HepG2 (cell line): Measurements from ENCODE around the gene GNPAT. TPM values are rescaled to one million over a fixed set of nuclear protein-coding genes. Genes with fewer than 3 reads are reported as not detected.

Experiments used
- ATAC-seq: fragments of 200-7000 bp; cut with Tn5 transposase; 3 replicates; pipeline ENCODE4 v1.9.1; 2020; ENCODE audit warnings: mild to moderate bottlenecking, moderate library complexity
- BruUV-seq: library from RNA; stranded (reverse); fragments of 400-500 nt; replicated peaks from 2 replicates; lab custom pipeline; 2021; lab: Mats Ljungman, UMichigan
- CTCF ChIA-PET: fragments of 300-600 bp; formaldehyde crosslinking; extraction: SDS; loops from one replicate; lab custom pipeline; 2021; ENCODE audit warnings: low total read pairs, inconsistent platforms, low intra/inter-chr PET ratio; lab: Yijun Ruan, JAX
- POLR2A ChIA-PET: fragments of 350-600 bp; sonication (Branson Sonifier 250); formaldehyde crosslinking; loops from one replicate; lab custom pipeline; 2020; ENCODE audit warnings: antibody characterized with exemption, inconsistent platforms; lab: Yijun Ruan, JAX
- DNase-seq: peaks from one replicate; pipeline ENCODE4 v3.0.0-alpha.2; 2015; ENCODE audit warnings: low spot score
- FAIRE-seq: peaks from 3 replicates; lab custom pipeline; 2011; peaks lifted over from hg19 to GRCh38; lab: Jason Lieb, UNC
- H2AFZ ChIP-seq: one replicate; pipeline ENCODE4 v1.6.1; 2011; ENCODE audit warnings: low read length, inconsistent platforms
- H3K27ac ChIP-seq: fragments of 300-600 bp; 3 replicates; pipeline ENCODE4 v1.8.0; 2011; ENCODE audit warnings: mixed run types, mild to moderate bottlenecking, mixed read lengths, low read length, inconsistent platforms; ENCODE audit not compliant: insufficient read depth; ENCODE audit errors: extremely low read length
- H3K27me3 ChIP-seq, 2 experiments: fragments of 200-600 bp in 1 of 2; 2 replicates in 1 of 2; 3 replicates in 1 of 2; pipeline versions ENCODE4 v1.6.0 to v1.8.0; 2011; ENCODE audit warnings: low read length in 2 of 2, mild to moderate bottlenecking in 2 of 2, moderate library complexity in 2 of 2, inconsistent platforms in 1 of 2; ENCODE audit not compliant: insufficient read depth in 2 of 2, control insufficient read depth in 1 of 2
- H3K36me3 ChIP-seq, 2 experiments: fragments of 200-600 bp in 1 of 2; replicated peaks in 1 of 2; 2 replicates in 1 of 2; 3 replicates in 1 of 2; pipeline versions ENCODE4 v1.5.1 to v1.8.0; 2011; ENCODE audit warnings: low read length in 2 of 2, inconsistent platforms in 1 of 2; ENCODE audit not compliant: insufficient read depth in 2 of 2, control insufficient read depth in 1 of 2
- H3K4me1 ChIP-seq: 2 replicates; pipeline ENCODE4 v1.5.1; 2012; ENCODE audit warnings: low read length, inconsistent platforms; ENCODE audit not compliant: insufficient read depth
- H3K4me2 ChIP-seq: 2 replicates; pipeline ENCODE4 v1.6.0; 2011; ENCODE audit warnings: low read depth, low read length, inconsistent platforms
- H3K4me3 ChIP-seq, 3 experiments: fragments of 200-600 bp in 1 of 3; sonication (generic), shearing (Covaris generic) in 1 of 3; replicated peaks in 1 of 3; 2 replicates each; pipeline ENCODE4 v1.5.1; 2011 to 2016; ENCODE audit warnings: low read length in 3 of 3, inconsistent platforms in 2 of 3, low read depth in 2 of 3, mild to moderate bottlenecking in 2 of 3, control low read depth in 1 of 3, mixed read lengths in 1 of 3; ENCODE audit not compliant: insufficient read depth in 1 of 3
- H3K79me2 ChIP-seq: one replicate; pipeline ENCODE4 v1.6.1; 2011; ENCODE audit warnings: low read length, inconsistent platforms; ENCODE audit not compliant: insufficient read depth
- H3K9ac ChIP-seq: 2 replicates; pipeline ENCODE4 v1.6.0; 2011; ENCODE audit warnings: mild to moderate bottlenecking, low read depth, low read length, inconsistent platforms; ENCODE audit not compliant: insufficient read depth
- H3K9me3 ChIP-seq: 2 replicates; pipeline ENCODE4 v1.5.1; 2012; ENCODE audit warnings: mild to moderate bottlenecking, low read length
- H4K20me1 ChIP-seq: 2 replicates; pipeline ENCODE4 v1.6.0; 2011; ENCODE audit warnings: inconsistent platforms, mild to moderate bottlenecking, low read length, moderate library complexity; ENCODE audit not compliant: insufficient read depth
- GATAD2A ChIP-seq: IDR thresholded peaks from 2 replicates; pipeline ENCODE4 v1.6.1; 2016
- ZNF501 ChIP-seq: sonication (generic); formaldehyde crosslinking; IDR thresholded peaks from 2 replicates; pipeline ENCODE4 v1.5.1; 2020; ENCODE audit warnings: mild to moderate bottlenecking, moderate library complexity, missing genetic modification reagents
- WGBS: methylation state at CpG from one replicate; pipeline ENCODE4 v1.1.6; 2017; ENCODE audit warnings: low lambda C conversion rate; 5-methylcytosine and 5-hydroxymethylcytosine counted together
- in situ Hi-C: cut with HindIII; loops from 2 replicates; pipeline ENCODE4 v1.10.0; 2017; ENCODE audit warnings: low pct_unique_long_range_greater_than_20kb; ENCODE audit not compliant: extremely low pct_ligation_motif_present
- intact Hi-C: fragments of 100-400 bp; cut with micrococcal nuclease; formaldehyde crosslinking; loops from one replicate; pipeline ENCODE4 v1.10.0; 2022; ENCODE audit not compliant: unreplicated experiment
- polyA plus RNA-seq, 8 experiments: library from polyadenylated mRNA; depleted of rRNA in 3 of 8; stranded (reverse) in 7 of 8; unstranded in 1 of 8; fragments of >200 nt; fragmentation: Illumina TruSeq in 4 of 8; extraction: Trizol in 4 of 8; gene quantifications; 2 replicates each; pipeline versions ENCODE4 v1.2.1 to v1.2.3, GENCODE V29; 2011 to 2016; ENCODE audit warnings: low read depth in 4 of 8, missing spikeins in 1 of 8, mixed read lengths in 1 of 8; ENCODE audit not compliant: insufficient read depth in 1 of 8
- total RNA-seq, 5 experiments: library from RNA; depleted of rRNA; stranded (reverse); fragments of >200 nt; fragmentation: Illumina TruSeq; extraction: Trizol; gene quantifications; 2 replicates each; pipeline ENCODE4 v1.2.3, GENCODE V29; 2016; ENCODE audit warnings: low read depth in 1 of 5
- TF ChIP-seq, protein P1 (sequence below): sonication (generic); formaldehyde crosslinking; IDR thresholded peaks from 2 replicates; pipeline ENCODE4 v1.8.0; 2022; ENCODE audit warnings: mild to moderate bottlenecking, missing genetic modification reagents; ENCODE audit not compliant: insufficient replicate concordance
- TF ChIP-seq, protein P2 (sequence below): sonication (generic); formaldehyde crosslinking; conservative IDR thresholded peaks from 2 replicates; pipeline ENCODE4 v1.5.0; 2020; ENCODE audit warnings: missing genetic modification reagents
- TF ChIP-seq, protein P3 (sequence below): sonication (generic); formaldehyde crosslinking; IDR thresholded peaks from 2 replicates; pipeline ENCODE4 v1.5.0; 2020; ENCODE audit warnings: mild to moderate bottlenecking, low read depth, missing genetic modification reagents, borderline replicate concordance

Gene GNPAT
- total and polyA plus RNA-seq, 2 of the 13 experiments (the other 11 are each of a cell fraction or from before 2014, with no cell fraction given) = 58.3 to 114 TPM

DNA sequence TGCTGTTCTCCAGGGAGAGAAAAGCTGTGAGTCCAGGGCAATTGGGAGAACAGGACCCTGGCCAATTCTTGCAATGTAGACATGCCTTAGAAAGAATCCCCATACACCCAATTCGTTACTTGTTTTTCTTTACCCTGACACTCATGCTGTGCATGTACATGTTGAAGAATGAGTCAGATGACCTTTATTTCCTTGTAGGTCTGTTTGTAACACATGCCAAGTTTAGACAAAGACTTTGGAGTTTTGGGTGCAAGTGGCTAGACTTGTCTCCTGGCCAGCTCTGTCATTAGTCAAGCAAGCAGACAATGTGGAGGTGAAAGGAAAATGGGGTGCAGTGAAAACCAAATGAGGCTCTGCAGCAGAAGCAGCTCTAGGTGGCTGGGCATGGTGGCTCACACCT is 38.1 kb downstream of the GNPAT start:
- FAIRE-seq (no peak), DNase-seq (no peak), ATAC-seq (peak; percentile 33; the same call in 2 of the 3 replicates)
- no peak overlapping the region for H3K4me3 ChIP-seq
- H3K79me2 ChIP-seq = no peaks in the 10 kb centered on the region
- in situ Hi-C loops (no loop called here), intact Hi-C loops (no loop called here)
- H2AFZ ChIP-seq = no peak overlapping the region
- ChIA-PET CTCF (no interaction called here), POLR2A (no interaction called here)
- no peak overlapping the region for H3K9ac ChIP-seq
- peaks cover 3 to 25% of the 10 kb centered on the region in 2 experiments; a peak in 4 of 5 replicates for H3K36me3 ChIP-seq
- no TSS peak for BruUV-seq
- no peaks in the 10 kb centered on the region for H3K9me3 ChIP-seq
- WGBS = 100% methylated on average over 1 of the region's 1 CpG
- H3K4me2 ChIP-seq = no peak overlapping the region
- TF ChIP-seq, protein P1, sequence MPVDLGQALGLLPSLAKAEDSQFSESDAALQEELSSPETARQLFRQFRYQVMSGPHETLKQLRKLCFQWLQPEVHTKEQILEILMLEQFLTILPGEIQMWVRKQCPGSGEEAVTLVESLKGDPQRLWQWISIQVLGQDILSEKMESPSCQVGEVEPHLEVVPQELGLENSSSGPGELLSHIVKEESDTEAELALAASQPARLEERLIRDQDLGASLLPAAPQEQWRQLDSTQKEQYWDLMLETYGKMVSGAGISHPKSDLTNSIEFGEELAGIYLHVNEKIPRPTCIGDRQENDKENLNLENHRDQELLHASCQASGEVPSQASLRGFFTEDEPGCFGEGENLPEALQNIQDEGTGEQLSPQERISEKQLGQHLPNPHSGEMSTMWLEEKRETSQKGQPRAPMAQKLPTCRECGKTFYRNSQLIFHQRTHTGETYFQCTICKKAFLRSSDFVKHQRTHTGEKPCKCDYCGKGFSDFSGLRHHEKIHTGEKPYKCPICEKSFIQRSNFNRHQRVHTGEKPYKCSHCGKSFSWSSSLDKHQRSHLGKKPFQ (CRISPR knock-in tag) = no peak
- TF ChIP-seq GATAD2A (CRISPR knock-in tag) = no peak
- TF ChIP-seq ZNF501 (CRISPR knock-in tag) = no peak
- TF ChIP-seq, protein P2, sequence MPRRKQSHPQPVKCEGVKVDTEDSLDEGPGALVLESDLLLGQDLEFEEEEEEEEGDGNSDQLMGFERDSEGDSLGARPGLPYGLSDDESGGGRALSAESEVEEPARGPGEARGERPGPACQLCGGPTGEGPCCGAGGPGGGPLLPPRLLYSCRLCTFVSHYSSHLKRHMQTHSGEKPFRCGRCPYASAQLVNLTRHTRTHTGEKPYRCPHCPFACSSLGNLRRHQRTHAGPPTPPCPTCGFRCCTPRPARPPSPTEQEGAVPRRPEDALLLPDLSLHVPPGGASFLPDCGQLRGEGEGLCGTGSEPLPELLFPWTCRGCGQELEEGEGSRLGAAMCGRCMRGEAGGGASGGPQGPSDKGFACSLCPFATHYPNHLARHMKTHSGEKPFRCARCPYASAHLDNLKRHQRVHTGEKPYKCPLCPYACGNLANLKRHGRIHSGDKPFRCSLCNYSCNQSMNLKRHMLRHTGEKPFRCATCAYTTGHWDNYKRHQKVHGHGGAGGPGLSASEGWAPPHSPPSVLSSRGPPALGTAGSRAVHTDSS (CRISPR knock-in tag) = no peak
- TF ChIP-seq, protein P3, sequence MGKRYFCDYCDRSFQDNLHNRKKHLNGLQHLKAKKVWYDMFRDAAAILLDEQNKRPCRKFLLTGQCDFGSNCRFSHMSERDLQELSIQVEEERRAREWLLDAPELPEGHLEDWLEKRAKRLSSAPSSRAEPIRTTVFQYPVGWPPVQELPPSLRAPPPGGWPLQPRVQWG (CRISPR knock-in tag) = no peak
- H3K27ac ChIP-seq = no peak overlapping the region
- no peaks in the 10 kb centered on the region for H3K27me3 ChIP-seq
- H4K20me1 ChIP-seq = no peaks in the 10 kb centered on the region
- H3K4me1 ChIP-seq = no peaks in the 10 kb centered on the region
